Measurements from ENCODE around the gene CIART.
"Not testable (repeated sequence)": the region's sequence is repeated elsewhere in the genome, so short reads cannot be mapped to it uniquely, and the experiment has no call there.

Gene CIART

GRCh38 chr1:150261367-150261766, 21.0 kb upstream of the CIART start:
- DNase-seq (ENCODE audit: low read depth) = no peak

- DNase-seq (ENCODE audit: low read depth) = no peak
Measured at GRCh38 chr1:150262388-150263320, 19.7 kb upstream of the CIART start.

DNA sequence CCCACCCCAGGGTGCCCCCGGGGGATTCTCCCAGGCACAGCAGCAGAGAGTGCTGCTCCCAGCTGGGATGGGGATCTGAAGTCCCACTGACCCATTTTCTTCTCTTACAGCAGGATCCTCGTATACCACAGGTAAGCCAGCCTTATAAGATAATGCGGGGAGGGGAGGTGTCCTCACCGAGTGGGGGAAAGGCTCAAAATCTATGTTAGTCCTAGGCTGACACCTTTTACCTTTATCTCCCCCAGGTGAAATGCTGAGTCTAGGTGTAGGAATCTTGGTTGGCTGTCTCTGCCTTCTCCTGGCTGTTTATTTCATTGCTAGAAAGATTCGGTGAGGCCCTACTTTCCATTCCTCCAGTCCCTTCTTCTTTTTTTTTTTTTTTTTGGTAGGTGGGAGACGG, 18.8 kb upstream of the CIART start:
- no peak for DNase-seq (ENCODE audit: low read depth)

DNA sequence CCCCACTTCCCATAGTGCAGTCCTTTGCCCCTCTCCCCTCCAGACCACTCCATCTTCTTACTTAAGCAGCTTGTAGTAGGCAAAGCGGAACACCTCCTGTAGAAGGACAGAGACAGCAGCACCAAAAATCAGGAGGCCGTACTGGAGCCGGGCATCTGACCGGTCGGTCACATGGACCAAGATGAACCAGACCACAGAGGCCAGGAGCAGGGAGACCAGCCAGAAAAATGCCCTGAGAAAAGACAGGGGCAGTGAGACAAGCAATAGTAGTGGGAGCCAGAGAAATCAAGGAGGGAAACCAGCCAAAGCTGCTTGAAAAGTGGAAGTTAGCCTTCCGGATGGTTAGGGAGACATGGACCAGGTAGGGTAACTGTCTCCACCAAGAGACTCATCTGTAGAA, 14.5 kb upstream of the CIART start:
- no peak for DNase-seq (ENCODE audit: low read depth)

DNA sequence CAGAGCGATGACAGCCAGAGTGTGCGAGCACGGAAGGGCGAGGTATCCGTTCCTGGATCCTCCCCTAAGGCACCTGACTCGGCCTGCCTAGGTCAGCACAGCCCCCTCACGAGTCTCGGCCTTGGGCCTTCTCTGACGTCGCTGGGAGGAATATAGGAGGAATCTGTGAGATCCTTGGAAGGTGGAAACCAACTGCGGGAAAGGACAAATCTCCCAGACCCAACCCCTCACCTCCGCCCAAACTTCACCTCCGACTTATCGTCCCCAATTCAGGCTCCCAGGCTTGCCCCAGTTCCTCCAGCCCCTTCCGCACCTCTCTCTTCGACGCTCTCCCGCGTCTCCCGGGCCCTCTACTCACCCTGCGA, 14.0 kb upstream of the CIART start:
- DNase-seq (ENCODE audit: low read depth) = no peak

GRCh38 chr1:150268705-150269403, 13.5 kb upstream of the CIART start, which contains the start of gene APH1A:
Gene APH1A (minus strand): TSS chr1:150269016. CDS start chr1:150268810, 206 bp downstream.
- DNase-seq (ENCODE audit: low read depth) = peak; percentile 97

GRCh38 chr1:150269451-150269850, 12.9 kb upstream of the CIART start:
- no peak for DNase-seq (ENCODE audit: low read depth)

DNA sequence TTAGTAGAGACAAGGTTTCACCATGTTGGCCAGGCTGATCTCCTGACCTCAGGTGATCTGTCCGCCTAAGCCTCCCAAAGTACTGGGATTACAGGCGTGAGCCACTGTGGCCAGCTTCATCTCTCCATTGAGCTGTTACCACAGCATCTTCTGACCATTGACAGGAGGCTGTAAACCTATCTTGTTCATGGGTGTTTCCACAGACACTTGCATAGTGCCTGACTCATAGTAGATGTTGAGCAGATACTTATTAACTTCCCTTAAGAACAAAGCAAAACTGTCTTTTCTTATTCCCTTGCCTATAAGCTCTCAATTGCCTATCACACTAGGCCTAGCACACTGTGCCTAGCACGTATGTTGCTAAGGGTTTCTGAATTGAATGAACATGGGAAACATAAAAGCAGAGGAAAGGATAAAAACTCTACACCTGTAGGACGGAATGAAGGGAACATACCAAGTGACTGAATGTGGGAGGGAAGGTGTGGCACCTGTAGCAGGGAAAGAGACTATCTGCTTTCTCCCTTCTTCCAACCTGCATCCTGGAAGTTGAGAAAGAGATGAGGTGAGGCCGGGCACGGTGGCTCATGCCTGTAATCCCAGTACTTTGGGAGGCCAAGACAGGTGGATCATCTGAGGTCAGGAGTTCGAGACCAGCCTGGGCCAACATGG, 10.9 kb upstream of the CIART start:
- no peak for DNase-seq (ENCODE audit: low read depth)

DNA sequence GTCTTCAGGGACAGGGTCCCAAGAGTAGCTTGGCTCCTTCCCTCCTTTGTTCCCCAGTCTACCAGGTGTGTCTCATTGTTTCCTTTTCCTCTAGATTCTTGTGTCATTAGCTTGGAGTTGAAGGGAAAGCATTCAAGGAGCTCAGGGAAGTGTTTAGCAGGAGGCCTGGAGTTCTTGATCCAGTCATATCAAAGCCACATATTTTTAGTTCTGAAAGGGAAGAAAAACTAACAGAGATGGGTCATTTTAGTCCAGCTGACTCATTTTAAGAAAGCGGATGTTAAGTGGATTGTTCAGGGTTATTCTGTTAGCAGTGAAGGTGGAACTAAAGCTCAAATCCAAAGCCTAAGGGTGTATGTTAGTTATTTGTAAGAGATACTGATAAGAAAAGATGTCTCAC, 9.0 kb upstream of the CIART start:
- no peak for DNase-seq (ENCODE audit: low read depth)

- DNase-seq (ENCODE audit: low read depth) = no peak
Measured at GRCh38 chr1:150280138-150280707, 2.1 kb upstream of the CIART start.

DNA sequence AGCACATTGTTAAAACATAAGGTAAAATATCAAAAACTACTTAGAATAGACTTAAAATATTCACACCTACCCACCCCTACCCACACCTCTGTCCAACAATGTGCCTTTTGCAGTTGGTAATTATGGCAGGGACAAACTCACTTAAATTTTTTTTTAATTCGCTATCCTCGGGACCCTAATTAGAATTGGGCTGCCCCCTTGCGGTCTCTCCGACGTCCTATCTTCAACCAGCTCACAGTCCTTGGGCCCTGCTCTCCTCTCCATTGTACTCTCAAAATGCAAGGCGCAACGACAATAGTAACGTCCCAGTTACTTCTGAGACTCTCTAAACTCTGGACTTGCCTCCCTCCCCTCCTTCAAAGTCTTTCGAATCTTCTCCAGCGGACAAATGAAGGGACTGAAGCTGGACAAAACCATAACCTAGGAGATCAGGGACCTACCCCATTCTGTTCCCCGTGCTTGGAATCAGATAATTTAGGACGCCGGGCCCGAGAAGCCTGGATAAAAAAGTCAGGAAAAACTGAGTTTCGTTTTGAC, 1.1 kb upstream of the CIART start:
- peak; percentile 64 for DNase-seq (ENCODE audit: low read depth)

DNA sequence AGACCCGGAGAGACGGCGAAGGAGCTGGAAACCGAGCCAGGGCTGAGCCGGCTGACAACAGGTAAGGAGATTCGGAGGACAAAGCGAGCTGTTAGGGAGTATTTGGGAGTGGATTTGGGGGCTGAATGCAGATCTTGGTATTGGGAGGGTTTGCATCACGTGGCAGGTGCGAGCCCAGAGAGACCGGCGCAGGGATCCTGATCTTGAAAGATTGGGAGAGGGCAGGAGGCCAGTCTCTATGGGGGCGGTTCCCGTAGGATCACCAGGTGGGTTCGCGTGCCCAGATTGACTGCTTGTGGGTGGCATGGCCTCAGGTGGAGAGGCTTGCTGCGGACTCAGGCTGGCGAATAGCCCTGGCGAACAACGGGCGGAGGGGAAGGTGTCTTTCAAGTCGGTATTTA, 204 bp downstream of the CIART start:
- no peak for DNase-seq (ENCODE audit: low read depth)

GRCh38 chr1:150283260-150283659, 906 bp downstream of the CIART start:
- no peak for DNase-seq (ENCODE audit: low read depth)

DNA sequence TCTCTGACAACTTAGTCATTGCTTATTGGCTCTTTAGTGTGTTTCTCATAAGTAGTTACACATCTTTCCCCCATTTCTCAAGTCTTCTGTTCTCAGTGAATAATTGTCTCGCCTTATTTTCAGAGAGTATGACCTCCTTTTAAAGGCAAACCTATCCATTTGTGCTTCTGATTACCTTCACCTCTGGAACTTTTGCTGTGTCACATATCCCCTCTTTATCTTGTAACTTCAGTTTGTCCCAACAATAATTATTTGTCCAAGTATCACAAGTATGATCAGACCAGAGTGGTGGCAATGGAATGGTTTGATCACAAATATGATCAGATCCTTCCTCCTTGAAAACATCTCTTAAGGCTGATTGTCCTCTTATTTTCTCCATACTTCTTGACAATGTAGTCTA, 6.0 kb downstream of the CIART start:
- no peak for DNase-seq (ENCODE audit: low read depth)

DNA sequence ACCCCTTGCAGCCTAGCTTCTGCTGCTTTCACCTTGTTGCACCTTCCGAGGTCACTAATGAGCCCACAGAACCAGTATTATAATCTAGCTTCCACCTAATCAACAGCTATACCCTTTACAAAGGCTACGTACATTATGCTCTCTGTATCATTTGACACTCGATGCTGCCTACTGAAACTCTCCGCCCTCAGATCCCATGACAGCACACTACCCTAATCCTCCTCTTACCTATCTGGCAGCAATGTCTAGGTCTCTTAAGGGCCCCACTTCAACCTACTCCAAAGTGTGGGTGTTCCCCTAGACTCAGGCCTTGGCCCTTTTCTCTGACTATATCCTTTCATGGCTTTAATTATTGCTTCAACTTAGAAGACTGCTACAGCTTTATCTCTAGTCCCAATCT, 6.5 kb downstream of the CIART start:
- DNase-seq (ENCODE audit: low read depth) = no peak

- peak; percentile 91 for DNase-seq (ENCODE audit: low read depth)
Measured at GRCh38 chr1:150293433-150294253, 11.3 kb downstream of the CIART start, which contains the start of gene MRPS21. Gene MRPS21 (plus strand): TSS chr1:150293861. CDS start chr1:150294367, 506 bp downstream.

DNA sequence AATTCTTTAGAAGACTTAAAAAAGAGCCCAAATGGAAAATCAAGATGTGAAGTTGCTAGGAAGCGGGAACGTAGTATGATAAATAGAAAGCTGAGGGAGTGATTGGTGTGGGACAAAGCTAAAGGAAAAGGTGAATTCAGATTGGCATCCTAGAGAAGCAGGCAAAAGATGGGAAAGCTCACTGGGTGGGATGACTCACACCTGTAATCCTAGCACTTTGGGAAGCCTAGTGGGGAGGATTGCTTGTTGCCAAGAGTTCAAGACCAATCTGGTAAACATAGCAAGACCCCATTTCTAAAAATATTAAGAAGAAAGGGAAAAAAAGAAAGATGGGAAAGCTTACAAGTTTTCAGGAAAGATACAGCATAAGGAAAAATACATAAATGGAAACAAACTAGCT, 13.1 kb downstream of the CIART start:
- DNase-seq (ENCODE audit: low read depth) = no peak

DNA sequence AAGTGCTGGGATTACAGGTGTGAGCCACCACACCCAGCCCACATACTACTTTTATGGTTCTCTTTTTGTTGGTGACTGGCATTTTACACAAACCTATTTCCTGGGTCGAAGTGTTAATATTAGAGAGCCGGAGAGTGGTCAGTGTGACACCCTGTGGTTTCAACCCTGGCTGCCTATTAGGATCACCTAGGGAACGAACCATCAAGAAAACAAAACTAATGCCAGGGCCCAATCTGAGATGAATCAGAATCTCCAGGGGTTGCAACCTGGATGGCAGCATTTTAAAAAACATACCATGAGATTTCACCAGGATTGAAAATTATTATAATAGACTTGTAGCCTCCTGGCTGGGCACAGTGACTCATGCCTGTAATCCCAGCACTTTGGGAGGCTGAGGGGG, 17.4 kb downstream of the CIART start:
- DNase-seq (ENCODE audit: low read depth) = no peak

GRCh38 chr1:150302338-150302737, 20.0 kb downstream of the CIART start:
- DNase-seq (ENCODE audit: low read depth) = no peak

- no peak for DNase-seq (ENCODE audit: low read depth)
Measured at GRCh38 chr1:150302902-150303301, 20.5 kb downstream of the CIART start.

DNA sequence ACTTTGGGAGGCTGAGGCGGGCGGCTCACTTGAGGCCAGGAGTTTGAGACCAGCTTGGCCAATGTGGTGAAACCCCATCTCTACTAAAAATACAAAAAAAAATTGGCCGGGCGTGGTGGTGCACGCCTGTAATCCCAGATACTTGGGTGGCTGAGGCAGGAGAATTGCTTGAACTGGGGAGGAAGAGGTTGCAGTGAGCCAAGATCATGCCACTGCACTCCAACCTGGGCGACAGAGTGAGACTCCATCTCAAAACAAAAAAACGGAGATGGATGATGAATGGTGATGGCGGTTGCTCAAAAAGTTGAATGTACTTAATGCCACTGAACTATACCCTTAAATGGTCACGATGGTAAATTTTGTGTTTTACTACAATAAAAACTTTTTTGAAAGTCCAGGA, 26.2 kb downstream of the CIART start:
- not testable (repeated sequence) for DNase-seq (ENCODE audit: low read depth)
